ENCODE results near the gene ZNF195. TPM values are rescaled to one million over a fixed set of nuclear protein-coding genes. Genes with fewer than 3 reads are reported as not detected.

ZNF195 gene
- total and polyA plus RNA-seq, 2 experiments from 2014 or later = 101 to 116 TPM

GRCh38 chr11:3368199-3368598 is 10.7 kb downstream of the ZNF195 start:
- H3K27me3 Mint-ChIP-seq (ENCODE audit: insufficient read depth, low read depth, poor library complexity) = peaks cover 5% of the 10 kb centered on the region
- no peak overlapping the region for H3K4me3 Mint-ChIP-seq
- Histone ChIP-seq H3F3A (replicated peaks; ENCODE audit: low read depth) (0 out of 2 replicates have a peak, but pooled peaks cover 3% of the 10 kb centered on the region), H4K20me1 (replicated peaks; ENCODE audit: insufficient read depth) (peaks cover 22% of the 10 kb centered on the region), H3K4me2 (no peak overlapping the region), H2AFZ (no peak overlapping the region), H3K9me2 (ENCODE audit: insufficient read depth) (no peaks in the 10 kb centered on the region), H3K36me3 (ENCODE audit: insufficient read depth) (peaks cover 84% of the 10 kb centered on the region), H3K4me3 (no peak overlapping the region), H3K79me2 (replicated peaks; ENCODE audit: insufficient read depth) (peaks cover 100% of the 10 kb centered on the region), H3K27me3 (ENCODE audit: insufficient read depth) (no peaks in the 10 kb centered on the region), H3K27ac (ENCODE audit: low read depth) (no peak overlapping the region), H3K4me1 (ENCODE audit: insufficient read depth) (no peaks in the 10 kb centered on the region)
- DNase-seq (ENCODE audit: low spot score) (no peak), ATAC-seq (no peak)
- H3K4me1 Mint-ChIP-seq = no peaks in the 10 kb centered on the region
- H3K27ac Mint-ChIP-seq = no peak overlapping the region
- no peak for TF ChIP-seq NANOG (IDR thresholded peaks at IDR 0.05; ENCODE audit: borderline replicate concordance)
- no peak for TF ChIP-seq EZH2phosphoT487 (IDR thresholded peaks at IDR 0.05; ENCODE audit: unreplicated experiment)
- peaks cover 28% of the 10 kb centered on the region for H3K9me3 Mint-ChIP-seq
- H3K36me3 Mint-ChIP-seq (ENCODE audit: low read depth) = peaks cover 100% of the 10 kb centered on the region

DNA sequence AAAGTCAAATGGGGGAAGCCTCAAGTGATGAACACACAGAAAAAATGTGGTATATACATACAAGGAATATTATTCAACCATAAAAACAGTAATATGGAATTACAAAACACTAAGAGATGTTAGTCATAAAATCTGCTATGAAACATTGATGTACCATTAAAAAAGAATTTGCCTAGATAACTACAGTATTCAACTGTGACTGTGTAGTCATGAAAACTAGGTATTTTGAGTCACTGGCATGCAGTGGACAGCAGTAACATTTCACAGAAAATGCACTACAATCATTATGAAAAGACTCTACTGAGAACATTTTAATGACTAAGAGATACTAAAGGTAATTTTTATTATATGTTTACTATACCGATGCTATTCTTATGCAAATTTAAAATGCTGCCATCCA is 11.7 kb downstream of the ZNF195 start:
- H3K9me3 Mint-ChIP-seq = peaks cover 37% of the 10 kb centered on the region
- ATAC-seq = no peak
- no peaks in the 10 kb centered on the region for H3K27me3 ChIP-seq (ENCODE audit: insufficient read depth)
- H3K9me2 ChIP-seq (ENCODE audit: insufficient read depth) = no peaks in the 10 kb centered on the region
- no peak overlapping the region for H3K27ac Mint-ChIP-seq
- H3K4me3 ChIP-seq = no peak overlapping the region
- H2AFZ ChIP-seq = no peak overlapping the region
- no peak overlapping the region for H3K4me2 ChIP-seq
- no peak overlapping the region for H3K27ac ChIP-seq (ENCODE audit: low read depth)
- H3K36me3 Mint-ChIP-seq (ENCODE audit: low read depth) = peaks cover 100% of the 10 kb centered on the region
- H3K4me3 Mint-ChIP-seq = no peak overlapping the region
- H3K4me1 Mint-ChIP-seq = no peaks in the 10 kb centered on the region
- peaks cover 94% of the 10 kb centered on the region for H3K36me3 ChIP-seq (ENCODE audit: insufficient read depth)
- peaks cover 14% of the 10 kb centered on the region for H4K20me1 ChIP-seq (replicated peaks; ENCODE audit: insufficient read depth)
- H3K27me3 Mint-ChIP-seq (ENCODE audit: insufficient read depth, low read depth, poor library complexity) = peaks cover 5% of the 10 kb centered on the region
- no peaks in the 10 kb centered on the region for H3K4me1 ChIP-seq (ENCODE audit: insufficient read depth)
- 0 out of 2 replicates have a peak, but pooled peaks cover 3% of the 10 kb centered on the region for H3F3A ChIP-seq (replicated peaks; ENCODE audit: low read depth)
- DNase-seq (ENCODE audit: low spot score) = no peak
- H3K79me2 ChIP-seq (replicated peaks; ENCODE audit: insufficient read depth) = peaks cover 100% of the 10 kb centered on the region
- TF ChIP-seq CTCF (conservative IDR thresholded peaks at IDR 0.05; ENCODE audit: low read depth in 2 of 2) (no peak), POLR2AphosphoS5 (IDR thresholded peaks at IDR 0.05; ENCODE audit: low read depth) (no peak), ZNF114 (CRISPR knock-in tag; IDR thresholded peaks at IDR 0.05) (no peak), EZH2 (IDR thresholded peaks at IDR 0.05; ENCODE audit: low read depth, unreplicated experiment) (no peak), JUNB (IDR thresholded peaks at IDR 0.05; ENCODE audit: unreplicated experiment) (no peak), STAT1 (IDR thresholded peaks at IDR 0.05; ENCODE audit: unreplicated experiment) (no peak), ZNF462 (CRISPR knock-in tag; IDR thresholded peaks at IDR 0.05) (no peak), ZNF331 (CRISPR knock-in tag; IDR thresholded peaks at IDR 0.05; ENCODE audit: low read depth) (no peak), EZH2phosphoT487 (IDR thresholded peaks at IDR 0.05; ENCODE audit: unreplicated experiment) (no peak), CREB1 (CRISPR knock-in tag; IDR thresholded peaks at IDR 0.05; ENCODE audit: low read depth) (no peak), NANOG (IDR thresholded peaks at IDR 0.05; ENCODE audit: borderline replicate concordance) (no peak)
- TF ChIP-seq, protein P1, sequence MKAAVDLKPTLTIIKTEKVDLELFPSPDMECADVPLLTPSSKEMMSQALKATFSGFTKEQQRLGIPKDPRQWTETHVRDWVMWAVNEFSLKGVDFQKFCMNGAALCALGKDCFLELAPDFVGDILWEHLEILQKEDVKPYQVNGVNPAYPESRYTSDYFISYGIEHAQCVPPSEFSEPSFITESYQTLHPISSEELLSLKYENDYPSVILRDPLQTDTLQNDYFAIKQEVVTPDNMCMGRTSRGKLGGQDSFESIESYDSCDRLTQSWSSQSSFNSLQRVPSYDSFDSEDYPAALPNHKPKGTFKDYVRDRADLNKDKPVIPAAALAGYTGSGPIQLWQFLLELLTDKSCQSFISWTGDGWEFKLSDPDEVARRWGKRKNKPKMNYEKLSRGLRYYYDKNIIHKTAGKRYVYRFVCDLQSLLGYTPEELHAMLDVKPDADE (IDR thresholded peaks at IDR 0.05) = no peak
